ENCODE data around the gene ATF3.
"Not testable (repeated sequence)": the region's sequence is repeated elsewhere in the genome, so short reads cannot be mapped to it uniquely, and the experiment has no call there.

ATF3 gene

DNA sequence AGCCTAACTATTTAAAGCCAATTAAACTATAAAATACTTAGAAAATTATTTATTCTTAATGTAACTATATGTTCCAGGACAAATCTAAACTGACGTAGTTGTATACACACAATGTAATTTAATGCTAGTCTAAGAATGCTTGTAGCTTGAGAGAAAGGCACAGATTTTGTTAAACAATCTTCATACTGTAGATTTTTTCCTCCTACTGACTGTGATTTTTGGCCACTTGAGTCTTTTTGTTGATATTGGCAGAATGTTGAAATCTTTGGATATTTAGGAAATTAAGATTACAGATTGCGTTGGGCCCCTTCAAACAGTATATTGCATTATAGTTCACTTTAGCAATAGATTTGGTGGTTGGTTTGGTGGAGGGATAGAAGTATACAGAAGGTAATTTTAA lies 40.5 kb downstream of the ATF3 start:
- no peak for DNase-seq (ENCODE audit: low read depth, low spot score)

DNA sequence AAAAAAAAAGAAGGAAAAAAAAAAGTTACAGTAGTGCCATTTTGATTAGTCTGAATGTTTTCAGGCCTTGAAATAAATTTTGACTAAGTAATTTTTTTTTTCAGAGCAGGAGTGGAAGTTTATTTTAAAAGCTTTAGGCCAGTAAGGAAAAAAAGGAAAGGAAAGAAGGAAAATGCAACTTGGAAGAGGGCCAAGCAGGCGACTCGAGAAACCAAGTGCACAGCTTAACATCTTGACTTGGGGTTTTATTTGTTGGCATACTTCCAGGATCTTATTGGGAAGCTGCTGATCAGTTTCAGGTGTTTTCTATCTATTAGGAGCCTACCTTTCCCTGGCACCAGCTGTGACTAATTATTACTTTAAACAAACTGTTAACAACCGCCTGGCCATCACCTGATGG lies 41.7 kb downstream of the ATF3 start:
- no peak for DNase-seq (ENCODE audit: low read depth, low spot score)

DNA sequence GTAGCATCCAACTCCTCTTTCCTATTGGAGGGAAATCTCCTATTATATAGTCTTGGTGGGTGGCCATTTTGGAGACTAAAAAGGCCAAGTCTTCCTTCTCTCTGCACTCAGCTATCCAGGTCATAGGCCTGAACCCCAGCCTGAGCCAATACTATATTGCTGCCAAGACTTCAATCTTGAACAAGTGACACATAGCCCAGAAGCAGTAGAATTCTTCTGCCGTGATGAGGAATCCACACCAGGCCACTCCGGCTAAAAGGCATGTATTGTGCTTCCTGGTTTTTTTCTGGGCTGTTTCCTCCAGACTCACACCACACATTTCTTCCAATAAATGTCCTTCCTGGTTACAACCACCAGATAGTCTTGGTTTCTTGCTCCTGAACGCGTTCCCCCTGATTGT lies 43.0 kb downstream of the ATF3 start:
- no peak for DNase-seq (ENCODE audit: low read depth, low spot score)

DNA sequence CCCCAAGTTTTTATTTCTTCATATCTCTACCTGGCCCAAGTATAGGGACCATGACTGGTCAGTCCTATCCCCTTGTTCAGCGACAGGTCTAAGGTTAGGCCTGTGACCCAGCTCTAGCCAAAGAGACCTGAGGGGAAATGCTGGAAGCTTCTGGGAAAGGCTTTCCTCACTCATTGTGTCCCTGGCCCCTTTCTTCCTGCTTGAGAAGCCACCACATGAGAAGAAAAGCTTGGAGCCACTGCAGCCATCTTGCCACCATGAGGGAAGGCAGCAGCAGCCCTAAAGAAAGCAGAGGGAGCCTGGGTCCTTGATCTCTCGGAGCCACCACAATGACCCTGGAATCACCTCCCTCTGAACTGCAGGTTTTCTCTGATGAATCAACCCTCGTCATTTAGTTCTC lies 43.4 kb downstream of the ATF3 start:
- DNase-seq (ENCODE audit: low read depth, low spot score): no peak

DNA sequence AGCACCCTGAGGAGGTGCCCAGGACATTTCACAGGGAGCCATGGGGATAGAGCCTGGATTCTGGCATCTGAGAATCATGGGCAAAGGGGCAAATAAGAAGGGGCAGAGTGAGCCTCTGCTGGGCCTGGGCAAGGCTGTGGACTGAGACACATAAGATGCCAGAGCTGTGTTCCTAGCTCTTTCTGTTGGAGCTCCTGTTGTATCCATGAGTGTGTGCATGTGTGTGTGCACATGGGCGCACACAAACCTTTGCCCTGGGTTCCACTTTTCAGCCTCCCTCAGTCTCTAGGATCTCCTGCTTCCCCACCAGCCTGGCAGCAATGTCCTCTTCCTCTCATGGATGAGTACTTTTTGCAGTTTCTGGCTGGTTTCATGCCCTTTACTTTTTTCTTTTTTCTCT lies 44.0 kb downstream of the ATF3 start:
- DNase-seq (ENCODE audit: low read depth, low spot score): no peak

DNA sequence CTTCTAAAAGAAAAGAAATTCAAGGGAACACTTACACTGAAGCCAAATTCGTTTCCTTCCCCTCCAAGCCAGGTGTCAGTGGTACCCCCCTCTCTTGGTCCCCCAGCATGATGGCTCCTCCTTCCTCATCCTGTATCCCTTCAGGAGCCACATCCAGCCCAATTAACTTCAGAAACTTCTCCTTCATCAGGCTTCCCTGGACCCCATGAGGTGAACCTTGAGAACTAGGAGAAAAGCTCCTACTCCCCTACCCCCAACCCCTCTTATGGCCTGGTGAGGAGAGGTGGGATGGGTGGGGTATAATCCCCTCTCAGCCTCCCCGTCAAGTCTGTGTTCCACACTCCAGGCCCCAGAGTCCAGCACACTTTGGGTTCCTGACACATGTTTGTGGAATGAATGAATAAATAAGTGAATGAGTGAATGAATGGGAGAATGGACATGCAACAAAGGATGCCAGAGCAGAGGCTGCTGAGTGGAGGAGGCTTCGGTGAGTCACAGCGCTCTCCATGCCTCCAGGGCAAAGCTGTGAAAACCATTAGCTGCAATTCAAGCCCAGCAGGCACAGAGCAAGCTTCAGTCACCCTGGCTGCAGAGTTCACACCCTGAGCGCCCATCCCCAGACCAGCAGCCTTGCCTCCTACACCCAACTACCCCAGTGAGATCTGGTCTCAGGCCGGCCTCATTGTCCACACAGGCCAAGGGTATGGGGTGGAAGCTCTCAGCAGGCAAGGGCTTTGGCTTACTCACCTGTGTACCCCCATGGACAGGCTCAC lies 47.3 kb downstream of the ATF3 start:
- no peak for DNase-seq (ENCODE audit: low read depth, low spot score)

DNA sequence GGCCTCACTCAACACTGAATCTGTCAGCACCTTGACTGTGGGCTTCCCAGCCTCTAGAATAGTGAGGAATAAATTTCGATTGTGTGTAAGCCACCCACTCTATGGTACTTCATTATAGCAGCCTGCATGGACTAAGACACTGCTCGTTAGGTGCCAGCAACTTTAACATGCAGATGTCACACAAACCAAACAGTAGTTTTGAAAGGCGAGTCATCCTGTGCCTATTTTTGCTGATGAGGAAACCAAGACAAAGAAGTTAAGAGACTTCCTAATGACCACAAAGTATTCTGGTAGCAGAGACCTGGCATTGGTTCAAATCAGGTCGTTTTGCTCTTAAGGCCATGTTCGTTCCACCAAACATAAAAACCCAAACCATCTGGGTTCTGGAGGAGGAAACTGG lies 48.2 kb downstream of the ATF3 start:
- no peak for DNase-seq (ENCODE audit: low read depth, low spot score)

DNA sequence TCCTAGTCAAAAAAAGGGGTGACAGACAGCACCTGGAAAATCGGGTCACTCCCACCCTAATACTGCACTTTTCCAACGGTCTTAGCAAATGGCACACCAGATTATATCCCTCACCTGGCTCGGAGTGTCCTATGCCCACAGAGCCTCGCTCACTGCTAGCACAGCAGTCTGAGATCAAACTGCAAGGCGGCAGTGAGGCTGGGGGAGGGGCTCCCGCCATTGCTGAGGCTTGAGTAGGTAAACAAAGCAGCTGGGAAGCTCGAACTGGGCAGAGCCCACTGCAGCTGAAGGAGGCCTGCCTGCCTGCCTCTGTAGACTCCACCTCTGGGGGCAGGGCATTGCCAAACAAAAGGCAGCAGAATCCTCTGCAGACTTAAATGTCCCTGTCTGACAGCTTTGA lies 49.7 kb downstream of the ATF3 start:
- DNase-seq (ENCODE audit: low read depth, low spot score): not testable (repeated sequence)

DNA sequence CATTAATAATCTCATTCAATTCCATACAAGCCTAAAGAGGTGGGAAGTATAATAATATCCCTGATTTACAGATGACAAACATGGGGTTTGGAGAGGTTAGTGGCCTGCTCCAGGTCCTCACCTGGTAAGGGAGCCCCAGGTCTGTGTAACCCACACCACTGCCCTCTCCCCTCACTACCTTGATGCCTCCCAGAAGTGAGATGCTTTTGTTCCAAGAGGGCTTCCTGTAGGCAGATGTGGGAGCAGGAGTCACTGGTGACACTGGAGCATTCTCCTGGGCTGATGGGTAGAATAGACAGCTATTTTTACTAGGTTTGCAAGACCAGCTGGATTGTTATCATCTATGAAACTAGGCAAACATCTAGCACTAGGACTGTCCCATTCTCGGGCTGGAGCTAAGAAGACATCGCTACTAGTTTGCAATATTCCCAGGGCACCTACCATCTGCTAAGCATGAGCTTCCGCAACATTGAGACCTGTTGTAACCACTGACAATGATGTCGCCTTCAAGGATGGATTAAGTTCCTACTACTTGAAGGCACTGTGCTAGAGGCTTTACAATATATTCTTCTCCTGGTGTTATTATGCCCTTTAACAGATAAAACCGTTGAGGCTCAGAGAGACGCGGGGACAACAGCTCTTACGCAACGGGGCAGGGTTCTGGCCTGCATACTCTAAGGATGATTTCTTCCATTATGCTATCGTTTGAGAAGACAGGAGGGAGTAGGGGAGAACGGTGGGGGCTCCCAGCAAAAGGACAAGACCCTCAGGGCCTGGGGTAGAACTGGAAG lies 56.0 kb downstream of the ATF3 start:
- no peak for DNase-seq (ENCODE audit: low read depth, low spot score)

DNA sequence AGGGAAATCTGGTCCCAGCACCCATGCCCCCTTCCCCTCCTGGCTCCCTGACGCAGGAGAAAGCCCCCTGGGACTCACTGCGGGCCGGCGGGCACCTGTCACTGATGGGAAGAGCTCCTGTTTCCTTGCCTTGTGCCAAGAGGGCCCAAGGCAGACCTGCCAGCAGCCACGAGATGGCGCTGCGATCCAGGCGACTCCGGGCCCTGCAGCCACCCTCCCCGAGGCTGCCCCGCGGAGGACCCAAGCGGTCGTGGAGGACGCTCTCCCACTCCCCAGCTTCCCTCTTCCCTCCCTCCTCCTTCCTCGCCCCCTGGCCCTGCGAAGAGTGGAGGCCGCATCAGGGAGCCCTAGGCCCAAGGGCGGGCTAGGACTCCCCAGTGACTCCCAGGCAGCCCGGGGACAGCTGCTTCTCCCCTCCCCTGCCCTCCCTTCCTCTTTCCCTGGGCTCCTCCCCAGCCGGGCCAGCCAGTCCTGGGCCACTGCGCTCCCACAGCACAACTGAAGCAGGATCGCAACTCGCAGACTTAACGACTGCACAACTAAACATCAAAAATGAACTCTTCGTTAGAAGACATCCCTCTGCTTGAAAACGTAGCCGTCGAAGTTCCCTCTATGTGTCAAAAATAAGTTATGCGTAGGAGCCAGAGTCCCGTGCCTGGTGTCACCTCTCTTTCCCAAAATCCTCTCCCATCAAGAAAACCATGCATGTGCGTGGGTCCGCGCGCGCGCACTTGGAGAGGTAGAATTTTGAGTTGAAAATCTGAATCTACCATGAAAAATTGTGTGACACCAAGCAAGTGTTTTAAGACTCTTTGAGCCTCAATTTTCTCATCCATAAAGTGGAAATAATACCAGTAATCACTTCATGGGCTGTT lies 56.9 kb downstream of the ATF3 start:
- peak; percentile 62 for DNase-seq (ENCODE audit: low read depth, low spot score)

DNA sequence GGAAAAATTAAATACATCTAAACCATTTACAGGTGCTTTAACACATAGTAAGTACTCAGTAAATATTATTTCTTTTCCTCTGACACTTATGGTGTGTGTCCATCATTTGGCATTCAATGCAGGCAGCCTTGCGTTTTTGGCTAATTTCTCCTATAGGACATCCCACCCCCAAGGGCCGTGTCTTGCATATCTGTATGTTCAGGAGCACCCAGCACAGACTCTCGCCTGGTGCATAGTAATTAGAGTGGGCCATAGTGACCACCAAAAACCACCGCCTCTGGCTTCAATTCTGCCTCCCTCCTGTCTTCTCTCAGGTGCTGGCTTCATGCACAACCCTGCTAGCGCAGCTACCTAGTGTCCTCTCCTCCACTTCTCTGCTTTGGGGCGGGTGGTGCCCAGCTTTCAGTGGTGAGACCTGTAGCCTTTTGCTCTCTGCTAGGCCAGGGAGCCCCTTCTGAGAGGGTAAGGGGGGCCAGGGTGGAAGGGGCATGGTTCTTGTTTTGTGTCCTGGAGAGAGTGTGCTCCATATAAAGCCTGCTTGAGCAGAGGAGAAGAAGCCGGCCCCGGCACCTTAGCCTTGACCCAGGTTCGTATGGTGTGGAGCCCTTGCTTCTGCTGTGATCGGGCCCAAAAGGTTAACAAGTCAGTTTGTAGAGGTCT lies 57.7 kb downstream of the ATF3 start:
- no peak for DNase-seq (ENCODE audit: low read depth, low spot score)

DNA sequence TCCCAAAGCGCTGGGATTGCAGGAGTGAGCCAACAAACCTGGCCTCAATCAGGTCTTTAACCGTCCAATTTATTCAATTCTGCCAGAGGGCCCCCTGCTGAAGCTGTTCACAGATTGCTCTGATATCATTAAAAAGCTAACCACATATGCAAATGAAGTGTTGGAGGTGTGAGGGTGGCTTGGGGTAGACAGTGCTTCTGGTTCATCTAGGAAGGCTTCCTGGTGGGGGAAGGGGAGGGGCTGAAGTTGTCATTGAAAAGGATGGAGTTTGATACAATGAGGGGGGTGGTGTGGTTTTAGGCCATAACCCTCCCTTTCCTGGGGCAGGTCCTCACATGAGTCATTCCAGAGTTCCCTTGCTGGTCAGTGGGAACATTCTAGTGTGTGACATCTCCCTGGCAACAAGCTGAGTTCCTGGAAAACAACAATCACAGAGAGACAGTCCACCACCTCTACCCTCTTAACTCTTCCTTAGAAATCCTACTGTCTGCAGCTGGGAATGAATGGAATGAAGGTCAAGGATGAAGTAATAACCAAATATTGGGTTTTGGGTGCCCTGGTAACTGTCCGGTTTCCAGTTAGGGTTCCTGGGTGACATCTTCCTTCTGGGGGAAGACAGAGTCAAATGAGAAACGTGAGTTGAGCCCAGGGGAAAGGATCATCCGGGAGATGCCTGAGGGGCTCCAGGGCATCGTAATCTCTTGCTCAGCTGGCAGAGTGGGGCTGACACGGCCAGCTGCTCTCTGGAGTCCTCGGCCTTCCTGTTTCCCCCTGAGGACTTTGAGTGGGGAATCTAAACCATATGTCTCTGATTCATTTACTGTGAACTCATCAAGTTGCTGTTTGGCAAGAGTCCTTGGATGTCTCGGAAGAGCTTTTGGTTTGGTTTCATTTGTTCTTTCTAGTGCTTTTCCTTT lies 58.9 kb downstream of the ATF3 start:
- no peak for DNase-seq (ENCODE audit: low read depth, low spot score)

DNA sequence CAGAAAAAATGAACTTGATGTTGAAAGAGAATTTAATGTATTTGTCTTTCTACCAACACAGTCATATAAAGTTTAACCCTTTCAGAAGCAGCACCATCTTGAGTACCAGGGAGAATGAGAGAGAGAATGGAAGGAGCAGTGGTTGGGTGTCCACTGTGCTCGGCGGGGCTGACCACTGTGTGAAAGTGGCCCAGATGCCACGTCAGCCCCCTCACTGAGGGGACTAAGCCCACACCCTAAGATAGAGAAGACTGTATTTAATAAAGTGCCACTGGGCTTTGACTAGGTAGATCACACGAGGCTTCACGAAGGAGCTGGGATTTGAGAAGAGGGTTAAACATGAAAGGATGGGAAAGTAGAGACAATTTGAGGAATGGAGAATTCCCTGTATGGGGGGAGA lies 59.9 kb downstream of the ATF3 start:
- no peak for DNase-seq (ENCODE audit: low read depth, low spot score)

DNA sequence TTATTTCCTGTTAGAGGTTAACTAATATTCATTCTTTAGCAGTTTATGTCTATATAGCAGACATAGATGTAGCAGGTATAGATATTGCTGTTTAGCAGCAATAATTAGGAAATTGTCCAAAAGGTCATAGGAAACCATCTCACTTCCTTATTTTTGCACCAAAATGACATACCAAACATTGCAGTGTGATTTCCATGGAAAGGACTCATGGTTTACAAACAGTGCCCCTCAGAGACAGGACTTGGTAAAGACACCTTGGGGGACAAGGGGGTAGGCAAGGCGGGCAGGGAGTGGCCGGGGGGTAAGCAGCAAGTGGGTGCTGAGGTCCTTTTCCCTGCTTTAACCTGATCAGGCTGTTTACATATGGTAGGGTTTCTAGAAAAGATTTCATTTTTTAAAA lies 60.5 kb downstream of the ATF3 start:
- DNase-seq (ENCODE audit: low read depth, low spot score): no peak

DNA sequence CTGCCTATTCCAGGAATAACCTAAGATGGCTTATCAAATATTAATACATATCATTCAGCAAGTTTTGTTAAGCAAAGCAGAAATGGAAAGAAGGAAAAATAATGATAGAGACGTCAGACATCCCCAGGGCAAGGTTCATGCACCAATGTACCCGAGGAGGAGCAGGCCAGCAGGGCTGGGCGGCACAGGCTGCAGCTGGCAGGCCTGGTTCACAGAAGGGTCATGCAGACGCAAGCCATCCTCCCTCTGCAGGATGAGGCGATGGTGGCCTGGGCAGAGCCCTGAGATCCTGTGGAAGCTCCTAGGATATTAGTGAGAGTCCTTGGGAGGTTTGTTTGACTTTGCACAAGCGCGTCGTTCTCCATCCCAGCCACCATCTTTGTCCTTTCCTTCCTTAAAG lies 61.0 kb downstream of the ATF3 start:
- no peak for DNase-seq (ENCODE audit: low read depth, low spot score)

DNA sequence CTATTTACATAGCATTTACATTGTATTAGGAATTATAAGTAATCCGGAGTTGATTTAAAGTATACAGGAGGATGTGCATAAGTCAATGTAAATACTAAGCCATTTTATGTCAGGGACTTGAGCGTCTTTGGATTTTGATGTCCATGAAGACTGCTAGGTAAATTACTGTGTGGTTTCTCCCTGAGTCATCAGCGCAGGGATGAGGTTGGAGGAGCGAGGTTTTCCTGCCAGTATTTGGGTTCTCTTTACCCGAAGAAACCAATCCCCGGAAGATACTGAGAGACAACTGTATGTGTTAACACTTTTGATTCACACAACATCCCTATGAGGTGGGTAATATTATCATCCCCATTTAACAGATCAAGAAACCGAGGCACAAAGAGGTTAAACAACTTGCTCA lies 61.7 kb downstream of the ATF3 start:
- DNase-seq (ENCODE audit: low read depth, low spot score): no peak

All from activated CD4-positive, CD25-positive, alpha-beta regulatory T cell treated with anti-CD3 and anti-CD28 coated beads, Interleukin-2, amount 50 U/mL, for 16 hours (primary cell).